HS-27A (cell line): ENCODE results near the gene NFIC.

Experiments used
- DNase-seq: peaks from one replicate; pipeline ENCODE4 v3.0.0-alpha.2; 2012; ENCODE audit warnings: low read depth, missing footprints

The NFIC gene

DNA sequence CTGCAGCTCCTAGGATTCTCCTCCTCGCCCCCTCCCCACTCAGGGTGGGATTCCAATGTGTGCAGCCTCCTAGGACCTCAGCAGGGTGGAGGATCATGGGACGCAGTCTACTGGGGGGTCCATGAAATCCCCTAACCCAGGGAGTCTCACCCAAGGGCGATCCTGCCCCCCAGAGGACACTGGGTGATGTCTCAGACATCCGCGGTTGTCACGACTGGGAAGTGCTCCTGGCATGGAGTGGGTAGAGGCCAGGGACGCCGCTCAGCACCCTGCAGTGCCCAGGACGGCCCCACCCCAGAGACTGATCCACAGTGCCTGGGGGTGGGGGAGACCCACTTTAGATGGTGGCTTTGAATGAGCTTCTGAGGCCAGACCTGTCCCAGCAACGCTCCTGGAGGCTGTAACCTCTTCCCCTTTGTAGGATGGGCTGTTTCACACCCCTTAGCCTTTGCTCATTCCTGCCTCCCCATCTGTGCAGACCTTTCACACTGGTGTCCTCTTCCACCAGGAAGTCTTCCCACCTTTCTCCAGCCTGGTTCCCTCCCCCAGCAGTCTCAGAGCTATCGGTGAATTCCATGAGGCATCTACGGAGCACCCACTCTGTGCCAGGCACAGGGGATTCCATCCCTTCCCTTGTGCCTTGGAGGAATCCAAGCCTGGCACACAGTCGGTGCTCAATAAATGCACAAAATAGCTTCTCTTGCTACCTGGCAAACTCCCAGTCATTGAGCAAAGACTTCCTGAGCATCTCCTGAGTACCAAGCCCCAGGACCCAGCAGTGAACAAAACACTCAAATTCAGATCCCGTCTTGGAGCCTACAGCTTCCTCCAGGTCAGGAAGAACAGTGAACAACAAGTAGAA is 103.5 kb downstream of the NFIC start:
- no peak for DNase-seq

DNA sequence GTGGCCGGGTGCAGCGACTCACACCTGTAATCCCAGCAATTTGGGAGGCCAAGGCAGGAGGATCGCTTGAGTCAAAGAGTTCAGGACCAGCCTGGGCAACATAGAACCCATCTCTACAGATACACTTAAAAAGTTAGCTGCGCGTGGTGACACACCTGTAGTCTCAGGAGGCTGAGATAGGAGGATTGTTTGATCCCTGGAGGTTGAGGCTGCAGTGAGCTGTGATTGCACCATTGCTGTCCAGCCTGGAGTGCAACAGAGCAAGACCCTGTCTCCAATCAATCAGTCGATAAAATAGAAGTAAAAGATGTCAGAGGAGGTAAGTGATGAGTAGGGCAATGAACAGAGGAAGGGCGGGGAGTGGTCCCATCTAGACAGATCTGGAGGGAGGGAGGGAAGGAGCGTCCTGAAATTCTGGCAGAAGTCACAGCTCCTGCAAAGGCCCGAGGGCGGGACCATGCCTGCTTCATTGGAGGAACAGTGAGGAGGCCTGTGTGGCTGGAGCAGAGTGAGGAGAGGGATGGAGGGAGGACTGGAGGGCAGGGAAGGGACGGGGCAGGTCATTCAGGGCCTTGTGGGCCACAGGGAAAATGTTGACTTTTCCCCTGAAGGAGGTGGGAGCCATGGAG is 104.2 kb downstream of the NFIC start:
- DNase-seq: no peak

- DNase-seq: no peak
These were observed 105.7 kb downstream of the NFIC start for GRCh38 chr19:3471954-3472655.

GRCh38 chr19:3474010-3474409 is 107.6 kb downstream of the NFIC start:
- DNase-seq: no peak

DNA sequence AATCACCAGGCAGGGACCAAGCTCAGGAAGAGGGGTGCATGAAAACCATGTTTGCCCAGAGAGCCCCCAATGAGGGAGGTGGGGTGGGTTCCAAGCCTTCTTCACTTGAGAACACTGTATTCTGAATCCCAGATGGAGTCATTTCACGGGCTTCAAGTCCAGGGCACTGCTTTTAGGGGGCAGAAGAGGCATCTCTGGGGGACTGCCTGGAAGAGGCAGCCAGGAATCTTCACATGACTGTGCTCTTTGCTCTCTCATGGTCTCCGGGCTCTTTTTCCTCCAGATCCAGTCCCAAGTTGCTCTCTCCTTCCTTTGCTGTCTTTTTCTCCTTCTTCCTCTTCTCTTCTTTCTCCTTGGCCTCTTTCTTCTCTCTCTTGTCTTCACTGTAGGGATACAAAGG is 108.2 kb downstream of the NFIC start:
- no peak for DNase-seq

- no peak for DNase-seq
These were observed 109.1 kb downstream of the NFIC start for GRCh38 chr19:3475449-3475848.

DNA sequence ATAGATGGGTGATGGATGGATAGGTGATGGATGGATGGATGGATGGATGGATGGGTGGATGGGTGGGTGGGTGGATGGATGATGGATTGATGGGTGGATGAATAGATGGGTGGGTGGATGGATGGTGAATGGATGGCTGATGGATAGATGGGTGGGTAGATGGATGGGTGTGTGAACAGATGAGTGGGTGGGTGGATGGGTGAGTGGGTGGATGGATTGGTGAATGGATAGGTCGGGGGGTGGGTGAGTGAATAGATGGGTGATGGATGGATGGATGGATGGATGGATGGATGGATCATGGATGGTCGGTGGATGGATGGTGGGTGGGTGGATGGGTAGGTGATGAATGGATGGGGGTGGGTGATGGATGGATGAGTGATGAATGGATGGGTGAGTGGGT is 110.4 kb downstream of the NFIC start:
- DNase-seq: no peak

DNA sequence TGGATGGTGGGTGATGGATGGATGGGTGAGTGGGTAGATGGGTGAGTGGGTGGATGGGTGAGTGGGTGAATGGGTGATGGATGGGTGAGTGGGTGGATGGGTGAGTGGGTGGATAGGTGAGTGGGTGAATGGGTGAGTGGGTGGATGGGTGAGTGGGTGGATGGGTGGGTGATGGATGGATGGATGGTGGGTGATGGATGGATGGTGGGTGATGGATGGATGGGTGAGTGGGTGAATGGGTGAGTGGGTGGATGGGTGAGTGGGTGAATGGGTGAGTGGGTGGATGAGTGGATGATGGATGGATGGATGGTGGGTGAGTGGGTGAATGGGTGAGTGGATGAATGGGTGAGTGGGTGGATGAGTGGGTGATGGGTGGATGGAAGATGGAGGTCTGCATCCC is 111.1 kb downstream of the NFIC start:
- no peak for DNase-seq

GRCh38 chr19:3477951-3478350 is 111.6 kb downstream of the NFIC start:
- DNase-seq: no peak

DNA sequence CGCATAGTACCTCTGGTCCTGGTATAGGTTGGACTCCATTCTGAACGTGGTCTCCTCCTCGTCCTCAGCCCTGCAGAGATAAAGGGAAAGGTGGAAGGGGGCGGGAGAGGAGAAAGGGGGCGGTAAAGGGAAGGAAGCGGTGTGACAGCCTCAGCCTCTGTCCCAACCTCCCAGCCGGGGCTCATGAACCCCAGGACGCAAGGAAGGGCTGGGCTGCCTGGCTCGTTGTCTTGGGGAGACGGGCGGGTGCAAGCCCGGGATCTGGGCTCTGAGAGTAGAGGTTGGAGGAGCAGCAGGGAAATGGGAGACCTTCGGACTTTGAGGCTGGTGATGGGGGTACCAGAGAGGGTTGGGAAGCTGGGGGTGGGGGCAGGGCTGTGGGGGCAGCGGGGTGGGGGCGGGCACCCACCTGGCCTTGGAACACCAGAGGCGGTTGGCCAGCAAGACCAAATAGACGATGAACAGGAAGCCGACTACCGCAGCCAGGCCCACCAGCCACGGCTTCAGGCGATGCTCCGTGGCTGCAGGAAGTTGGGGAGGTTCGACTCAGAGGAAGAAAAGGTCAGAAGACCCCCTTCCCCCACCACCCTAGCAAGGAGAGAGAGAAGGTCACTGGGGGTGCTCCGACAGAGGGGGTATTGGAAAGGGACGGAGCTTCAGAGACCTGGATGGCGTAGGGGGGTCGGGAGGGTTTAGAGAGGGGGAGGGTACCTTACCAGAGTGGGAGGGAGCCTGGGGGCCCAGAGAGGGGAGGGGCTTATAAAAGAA is 112.2 kb downstream of the NFIC start:
- DNase-seq: no peak

DNA sequence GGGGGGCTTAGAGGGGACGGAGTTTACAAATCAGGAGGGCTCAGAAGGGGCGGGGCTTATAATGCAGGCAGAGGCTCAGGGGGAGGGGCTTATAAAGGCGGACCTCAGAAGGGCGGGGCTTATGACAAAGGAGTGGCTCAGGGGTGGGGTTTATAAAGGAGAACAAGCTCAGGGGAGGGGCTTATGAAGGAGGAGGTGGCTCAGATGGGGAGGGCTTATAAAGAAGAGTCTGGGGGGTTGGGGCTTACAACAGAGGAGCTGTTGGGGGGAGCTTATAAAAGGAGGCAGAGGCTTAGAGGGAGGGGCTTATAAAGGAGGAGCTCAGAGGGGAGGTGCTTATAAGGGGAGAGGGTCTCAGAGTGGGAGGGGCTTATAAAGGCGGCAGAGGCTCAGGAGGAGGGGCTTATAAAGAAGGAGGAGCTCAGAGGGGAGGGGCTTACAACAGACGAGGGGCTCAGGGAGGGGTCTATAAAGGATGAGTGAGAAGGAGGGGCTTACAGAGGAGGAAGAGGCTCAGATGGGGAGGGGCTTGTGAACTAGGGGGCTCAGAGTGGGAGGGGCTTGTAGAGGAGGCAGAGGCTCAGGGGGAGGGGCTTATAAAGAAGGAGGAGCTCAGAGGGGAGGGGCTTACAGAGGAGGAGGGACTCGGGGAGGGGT is 112.9 kb downstream of the NFIC start:
- no peak for DNase-seq

GRCh38 chr19:3479834-3480215 is 113.4 kb downstream of the NFIC start:
- no peak for DNase-seq

- DNase-seq: no peak
These were observed 114.2 kb downstream of the NFIC start, which contains the start of gene SMIM24 for GRCh38 chr19:3480383-3481091. SMIM24 (minus strand) TSS chr19:3480525; CDS start chr19:3480463, 62 bp downstream.

- no peak for DNase-seq
These were observed 115.1 kb downstream of the NFIC start for GRCh38 chr19:3481241-3482090.

DNA sequence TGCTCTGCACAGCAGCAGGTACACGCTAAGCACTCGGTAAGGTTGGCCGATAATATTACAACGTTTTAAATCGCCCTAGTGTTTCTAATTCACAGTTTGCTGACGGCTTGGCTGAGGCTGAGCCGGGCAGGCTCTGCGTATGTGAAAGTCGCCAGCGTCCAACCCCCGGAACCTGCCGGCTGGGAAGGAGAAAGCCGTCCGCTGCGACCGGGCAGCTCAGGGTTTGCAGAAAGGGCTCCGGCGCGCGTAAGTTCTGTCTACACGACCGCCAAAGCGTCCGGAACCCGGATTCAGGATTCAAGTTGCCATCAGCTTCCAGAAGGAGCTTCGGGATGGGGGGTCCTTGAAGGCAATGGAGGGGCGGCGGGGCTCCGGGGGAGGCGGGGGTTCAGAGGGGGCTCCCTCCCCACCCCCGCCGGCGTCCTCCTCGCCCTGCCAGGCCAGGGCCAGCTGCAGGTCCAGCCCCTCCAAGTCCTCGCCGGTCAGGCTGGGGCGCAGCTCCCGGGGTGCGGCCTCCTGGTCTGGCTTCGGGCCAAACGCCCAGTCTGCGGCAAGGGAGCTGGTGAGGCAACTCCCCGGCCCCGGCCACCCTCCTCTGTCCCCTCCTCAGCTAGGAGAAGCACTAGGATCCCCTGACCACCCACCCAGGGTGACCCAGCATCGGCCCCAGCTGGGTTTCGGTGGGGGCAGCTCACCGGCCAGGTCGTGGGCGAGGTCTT is 116.3 kb downstream of the NFIC start:
- no peak for DNase-seq

DNA sequence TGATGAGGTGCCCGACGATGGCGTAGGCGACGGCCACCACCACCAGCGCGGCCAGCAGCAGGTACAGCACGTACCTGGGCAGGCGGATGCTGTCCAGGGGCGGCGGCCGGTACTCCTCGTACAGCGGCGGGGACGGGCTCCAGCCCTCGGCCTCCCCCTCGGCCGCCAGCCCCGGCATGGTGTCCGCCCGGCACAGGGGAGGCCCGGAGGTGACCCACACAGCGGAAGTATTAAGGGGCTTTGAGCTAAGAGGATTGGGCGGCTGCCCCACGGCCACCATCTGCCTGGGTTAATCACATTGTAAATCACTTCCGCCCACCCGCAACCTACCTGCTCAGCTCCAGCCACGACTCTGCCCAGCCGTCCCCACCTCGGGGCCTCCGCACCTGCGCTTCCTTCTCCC is 116.8 kb downstream of the NFIC start, which contains the start of gene SMIM44:
Gene SMIM44 (minus strand): TSS at position 216 of the 403 bp plus-strand sequence. CDS start 38 bp downstream, at position 178.
- no peak for DNase-seq

DNA sequence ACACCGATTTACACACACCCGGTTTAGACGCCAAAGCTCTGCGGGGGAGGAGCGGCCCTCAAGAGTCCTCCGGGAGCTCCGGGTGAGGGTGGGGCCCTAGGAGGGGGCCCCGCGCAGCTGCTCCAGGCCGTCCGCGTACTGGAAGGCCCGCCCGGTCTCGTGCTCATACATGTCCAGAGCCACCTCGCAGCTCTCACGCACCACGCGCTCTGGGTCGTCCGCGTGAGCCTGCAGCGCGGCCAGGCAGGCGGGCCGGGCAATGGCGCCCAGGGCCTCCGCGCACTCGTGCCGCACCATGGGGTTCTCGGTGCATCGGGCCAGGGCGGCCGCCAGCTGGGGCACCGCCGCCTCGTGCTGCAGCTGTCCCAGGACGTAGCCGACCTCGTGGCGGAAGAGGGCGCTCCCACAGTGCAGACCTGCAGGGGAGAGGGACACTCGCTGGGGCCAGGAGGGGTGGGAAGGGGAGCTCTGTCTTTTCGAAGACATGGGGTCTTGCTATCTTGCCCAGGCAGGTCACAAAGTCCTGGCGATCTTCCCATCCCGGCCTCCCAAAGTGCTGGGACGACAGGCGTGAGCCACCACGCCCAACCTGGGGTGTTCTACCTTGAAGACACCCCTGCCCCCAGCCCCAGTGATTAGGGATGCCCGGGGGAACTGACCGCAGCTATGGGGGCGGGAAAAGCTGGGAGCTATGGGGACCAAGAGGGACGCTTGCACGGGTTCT is 125.2 kb downstream of the NFIC start:
- no peak for DNase-seq

GRCh38 chr19:3492131-3492839 is 125.9 kb downstream of the NFIC start:
- DNase-seq: no peak
